NCI-H1105 (cell line): Measurements from ENCODE around the gene ATOH8.

Experiments used
- DNase-seq: peaks from one replicate; lab custom pipeline; 2025; lab: John Stamatoyannopoulos, UW

The ATOH8 gene

GRCh38 chr2:85787282-85787980, 33.6 kb downstream of the ATOH8 start:
- DNase-seq: no peak

- no peak for DNase-seq
These were observed 34.2 kb downstream of the ATOH8 start for GRCh38 chr2:85787981-85788340.

- no peak for DNase-seq
These were observed 34.8 kb downstream of the ATOH8 start for GRCh38 chr2:85788603-85789002.

GRCh38 chr2:85789271-85789670, 35.5 kb downstream of the ATOH8 start:
- DNase-seq: no peak

GRCh38 chr2:85790032-85790431, 36.2 kb downstream of the ATOH8 start:
- DNase-seq: no peak

GRCh38 chr2:85790499-85791188, 36.9 kb downstream of the ATOH8 start:
- no peak for DNase-seq

- no peak for DNase-seq
These were observed 38.1 kb downstream of the ATOH8 start for GRCh38 chr2:85791704-85792565.

GRCh38 chr2:85792783-85793441, 39.1 kb downstream of the ATOH8 start:
- DNase-seq: no peak

- no peak for DNase-seq
These were observed 39.8 kb downstream of the ATOH8 start for GRCh38 chr2:85793584-85793983.

- no peak for DNase-seq
These were observed 40.2 kb downstream of the ATOH8 start for GRCh38 chr2:85794038-85794441.

GRCh38 chr2:85794491-85795121, 40.8 kb downstream of the ATOH8 start:
- no peak for DNase-seq

GRCh38 chr2:85795331-85796045, 41.7 kb downstream of the ATOH8 start:
- DNase-seq: no peak

GRCh38 chr2:85796046-85796340, 42.2 kb downstream of the ATOH8 start:
- DNase-seq: no peak

- peak; percentile 46 for DNase-seq
These were observed 42.8 kb downstream of the ATOH8 start for GRCh38 chr2:85796341-85797262.

GRCh38 chr2:85797263-85797660, 43.5 kb downstream of the ATOH8 start:
- DNase-seq: no peak

GRCh38 chr2:85797921-85798320, 44.1 kb downstream of the ATOH8 start:
- no peak for DNase-seq

- DNase-seq: no peak
These were observed 45.6 kb downstream of the ATOH8 start for GRCh38 chr2:85799215-85799956.

- DNase-seq: no peak
These were observed 46.8 kb downstream of the ATOH8 start for GRCh38 chr2:85800586-85800985.

GRCh38 chr2:85801871-85802270, 48.1 kb downstream of the ATOH8 start:
- no peak for DNase-seq
